ENCODE results near the gene SNIP1.
"Not testable (repeated sequence)": the region's sequence is repeated elsewhere in the genome, so short reads cannot be mapped to it uniquely, and the experiment has no call there.

SNIP1 gene

GRCh38 chr1:37588939-37589338 is 34.8 kb upstream of the SNIP1 start:
- no peak for TF ChIP-seq GFI1B (tag by site-specific recombination; IDR thresholded peaks at IDR 0.05)
- no peak for TF ChIP-seq GLIS2 (tag by site-specific recombination; IDR thresholded peaks at IDR 0.05)
- TF ChIP-seq ZNF600 (tag by site-specific recombination; IDR thresholded peaks at IDR 0.05) = no peak
- TF ChIP-seq, protein P1, sequence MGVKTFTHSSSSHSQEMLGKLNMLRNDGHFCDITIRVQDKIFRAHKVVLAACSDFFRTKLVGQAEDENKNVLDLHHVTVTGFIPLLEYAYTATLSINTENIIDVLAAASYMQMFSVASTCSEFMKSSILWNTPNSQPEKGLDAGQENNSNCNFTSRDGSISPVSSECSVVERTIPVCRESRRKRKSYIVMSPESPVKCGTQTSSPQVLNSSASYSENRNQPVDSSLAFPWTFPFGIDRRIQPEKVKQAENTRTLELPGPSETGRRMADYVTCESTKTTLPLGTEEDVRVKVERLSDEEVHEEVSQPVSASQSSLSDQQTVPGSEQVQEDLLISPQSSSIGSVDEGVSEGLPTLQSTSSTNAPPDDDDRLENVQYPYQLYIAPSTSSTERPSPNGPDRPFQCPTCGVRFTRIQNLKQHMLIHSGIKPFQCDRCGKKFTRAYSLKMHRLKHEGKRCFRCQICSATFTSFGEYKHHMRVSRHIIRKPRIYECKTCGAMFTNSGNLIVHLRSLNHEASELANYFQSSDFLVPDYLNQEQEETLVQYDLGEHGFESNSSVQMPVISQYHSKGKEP (tag by site-specific recombination; IDR thresholded peaks at IDR 0.05) = no peak
- no peak for TF ChIP-seq ZNF701 (tag by site-specific recombination; IDR thresholded peaks at IDR 0.05)
- no peak for TF ChIP-seq ZNF354C (tag by site-specific recombination; IDR thresholded peaks at IDR 0.05; ENCODE audit: borderline replicate concordance, low read depth)
- TF ChIP-seq ZSCAN5A (tag by site-specific recombination; IDR thresholded peaks at IDR 0.05) = no peak
- TF ChIP-seq ZNF791 (tag by site-specific recombination; IDR thresholded peaks at IDR 0.05) = no peak
- TF ChIP-seq ZNF350 (tag by site-specific recombination; IDR thresholded peaks at IDR 0.05) = no peak
- no peak for TF ChIP-seq ZBTB6 (tag by site-specific recombination; IDR thresholded peaks at IDR 0.05)
- no peak for TF ChIP-seq ZNF433 (tag by site-specific recombination; IDR thresholded peaks at IDR 0.05; ENCODE audit: low read depth)
- no peak for TF ChIP-seq OVOL3 (tag by site-specific recombination; IDR thresholded peaks at IDR 0.05)
- TF ChIP-seq, protein P2, sequence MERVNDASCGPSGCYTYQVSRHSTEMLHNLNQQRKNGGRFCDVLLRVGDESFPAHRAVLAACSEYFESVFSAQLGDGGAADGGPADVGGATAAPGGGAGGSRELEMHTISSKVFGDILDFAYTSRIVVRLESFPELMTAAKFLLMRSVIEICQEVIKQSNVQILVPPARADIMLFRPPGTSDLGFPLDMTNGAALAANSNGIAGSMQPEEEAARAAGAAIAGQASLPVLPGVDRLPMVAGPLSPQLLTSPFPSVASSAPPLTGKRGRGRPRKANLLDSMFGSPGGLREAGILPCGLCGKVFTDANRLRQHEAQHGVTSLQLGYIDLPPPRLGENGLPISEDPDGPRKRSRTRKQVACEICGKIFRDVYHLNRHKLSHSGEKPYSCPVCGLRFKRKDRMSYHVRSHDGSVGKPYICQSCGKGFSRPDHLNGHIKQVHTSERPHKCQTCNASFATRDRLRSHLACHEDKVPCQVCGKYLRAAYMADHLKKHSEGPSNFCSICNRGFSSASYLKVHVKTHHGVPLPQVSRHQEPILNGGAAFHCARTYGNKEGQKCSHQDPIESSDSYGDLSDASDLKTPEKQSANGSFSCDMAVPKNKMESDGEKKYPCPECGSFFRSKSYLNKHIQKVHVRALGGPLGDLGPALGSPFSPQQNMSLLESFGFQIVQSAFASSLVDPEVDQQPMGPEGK (tag by site-specific recombination; IDR thresholded peaks at IDR 0.05) = no peak
- TF ChIP-seq ZNF776 (tag by site-specific recombination; IDR thresholded peaks at IDR 0.05; ENCODE audit: borderline replicate concordance) = no peak
- TF ChIP-seq ZNF174 (tag by site-specific recombination; IDR thresholded peaks at IDR 0.05) = no peak
- TF ChIP-seq TSHZ1 (tag by site-specific recombination; IDR thresholded peaks at IDR 0.05; ENCODE audit: borderline replicate concordance) = no peak
- no peak for TF ChIP-seq KLF8 (tag by site-specific recombination; IDR thresholded peaks at IDR 0.05)
- TF ChIP-seq, protein P3, sequence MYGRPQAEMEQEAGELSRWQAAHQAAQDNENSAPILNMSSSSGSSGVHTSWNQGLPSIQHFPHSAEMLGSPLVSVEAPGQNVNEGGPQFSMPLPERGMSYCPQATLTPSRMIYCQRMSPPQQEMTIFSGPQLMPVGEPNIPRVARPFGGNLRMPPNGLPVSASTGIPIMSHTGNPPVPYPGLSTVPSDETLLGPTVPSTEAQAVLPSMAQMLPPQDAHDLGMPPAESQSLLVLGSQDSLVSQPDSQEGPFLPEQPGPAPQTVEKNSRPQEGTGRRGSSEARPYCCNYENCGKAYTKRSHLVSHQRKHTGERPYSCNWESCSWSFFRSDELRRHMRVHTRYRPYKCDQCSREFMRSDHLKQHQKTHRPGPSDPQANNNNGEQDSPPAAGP (tag by site-specific recombination; IDR thresholded peaks at IDR 0.05) = no peak
- no peak for TF ChIP-seq ZNF404 (tag by site-specific recombination; IDR thresholded peaks at IDR 0.05)
- no peak for TF ChIP-seq ZNF112 (tag by site-specific recombination; IDR thresholded peaks at IDR 0.05)
- Histone ChIP-seq H3K36me3 (ENCODE audit: control insufficient read depth in 2 of 2, insufficient read depth in 1 of 2, low read length in 2 of 2) (peaks cover 47 to 94% of the 10 kb centered on the region in 2 experiments), H3K4me3 (ENCODE audit: low read depth, low read length) (no peak overlapping the region), H3K27ac (ENCODE audit: extremely low read depth, low read depth, low read length) (no peak overlapping the region), H3K4me1 (ENCODE audit: control insufficient read depth, insufficient read depth, low read length) (no peaks in the 10 kb centered on the region), H3K9me3 (ENCODE audit: control insufficient read depth, insufficient read depth, low read depth, low read length) (no peaks in the 10 kb centered on the region)
- ChIA-PET POLR2A (no interaction called here), CTCF (interaction anchor here (1.5 kb wide), 1 partner anchor 17 kb away, joined by 3 read pairs; no protein-coding TSS in a partner anchor)

- H3K9me3 ChIP-seq (ENCODE audit: control insufficient read depth, insufficient read depth, low read depth, low read length); H3K4me1 ChIP-seq (ENCODE audit: control insufficient read depth, insufficient read depth, low read length); POLR2A ChIA-PET; H3K27ac ChIP-seq (ENCODE audit: extremely low read depth, low read depth, low read length); H3K4me3 ChIP-seq (ENCODE audit: low read depth, low read length); CTCF ChIA-PET: not testable (repeated sequence)
- peaks cover 51 to 92% of the 10 kb centered on the region in 2 experiments for H3K36me3 ChIP-seq (ENCODE audit: control insufficient read depth in 2 of 2, insufficient read depth in 1 of 2, low read length in 2 of 2)
Measured at GRCh38 chr1:37584544-37584943, 30.5 kb upstream of the SNIP1 start.

Data from HEK293 (cell line).